ENCODE measurements around the gene PTCHD1.
A peak's percentile ranks its signal among the peaks of the same experiment; 100 is the strongest.

PTCHD1 gene

DNA sequence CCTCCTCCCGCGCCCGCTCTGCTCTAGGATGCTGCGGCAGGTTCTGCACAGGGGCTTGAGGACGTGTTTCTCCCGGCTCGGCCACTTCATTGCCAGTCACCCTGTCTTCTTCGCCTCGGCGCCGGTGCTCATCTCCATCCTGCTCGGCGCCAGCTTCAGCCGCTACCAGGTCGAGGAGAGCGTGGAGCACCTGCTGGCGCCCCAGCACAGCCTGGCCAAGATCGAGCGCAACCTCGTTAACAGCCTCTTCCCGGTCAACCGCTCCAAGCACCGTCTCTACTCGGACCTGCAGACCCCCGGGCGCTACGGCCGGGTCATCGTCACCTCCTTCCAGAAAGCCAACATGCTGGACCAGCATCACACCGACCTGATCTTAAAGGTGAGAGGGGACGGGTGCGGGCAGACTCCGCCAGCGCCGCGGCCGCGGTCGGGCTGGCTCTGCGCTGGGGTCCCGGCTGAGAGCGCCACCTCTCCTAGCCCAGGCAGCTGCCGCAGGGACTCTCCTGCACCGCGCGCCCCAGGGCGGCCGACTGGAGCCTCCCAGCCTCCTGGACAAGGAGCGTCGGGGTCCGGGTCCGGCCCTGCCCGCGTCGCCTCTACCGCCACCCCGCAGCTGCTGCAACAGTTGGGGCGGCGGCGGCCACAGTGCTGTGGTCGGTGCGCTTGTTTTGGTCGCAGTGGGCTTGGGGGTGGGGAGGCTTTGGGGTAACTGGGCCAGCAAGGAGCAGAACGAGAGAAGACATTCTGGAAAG, at the start of gene PTCHD1:
Gene PTCHD1, plus strand, starts transcription at position 2 of the 752 bp plus-strand sequence. Its CDS starts 27 bp downstream, at position 29.
- DNase-seq, result no peak

DNA sequence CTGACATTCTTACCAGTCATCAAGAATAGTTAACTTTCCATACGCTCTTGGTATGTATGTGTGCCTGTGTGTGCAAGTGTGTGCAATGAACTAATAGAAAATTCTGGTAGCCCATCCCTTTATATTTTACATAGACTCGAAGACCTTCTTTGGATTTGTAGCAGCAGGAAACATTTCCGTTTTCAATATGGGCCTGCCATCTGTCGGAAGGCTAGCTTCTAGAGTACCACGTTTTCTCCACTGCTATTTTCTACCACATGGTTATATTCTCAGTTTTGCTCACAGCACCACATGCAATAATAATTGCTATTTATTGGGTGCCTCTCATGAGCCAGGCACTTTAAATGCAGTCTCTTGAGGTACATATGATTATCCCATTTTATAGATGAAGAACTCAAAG, 47.9 kb upstream of the PTCHD1 start:
- DNase-seq, result no peak

DNA sequence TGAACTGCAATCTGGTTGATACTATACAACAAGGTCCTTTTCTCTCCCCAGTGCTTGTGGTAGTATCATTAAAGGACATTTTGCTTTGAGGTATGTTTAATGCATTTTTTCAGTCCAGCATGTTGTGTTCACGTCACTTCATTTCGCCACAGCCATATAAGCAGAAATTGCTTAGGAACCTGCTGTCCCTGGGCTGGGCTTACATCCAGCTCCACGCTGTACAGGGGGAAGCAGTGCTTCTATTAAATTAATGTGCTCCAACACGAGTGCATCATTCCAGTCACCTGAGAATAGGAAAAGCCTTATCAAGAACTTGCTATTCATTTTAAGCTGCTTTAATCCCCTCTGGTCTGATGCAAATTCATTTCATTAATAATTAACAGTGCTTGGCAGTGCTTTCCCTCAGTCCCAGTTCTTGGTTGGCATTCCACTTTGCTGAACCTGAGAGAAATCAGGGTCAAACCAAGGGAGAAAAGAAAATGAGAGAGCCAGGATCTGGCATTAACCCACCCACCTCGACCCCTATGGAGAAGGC, 47.4 kb upstream of the PTCHD1 start:
- no peak for DNase-seq

DNA sequence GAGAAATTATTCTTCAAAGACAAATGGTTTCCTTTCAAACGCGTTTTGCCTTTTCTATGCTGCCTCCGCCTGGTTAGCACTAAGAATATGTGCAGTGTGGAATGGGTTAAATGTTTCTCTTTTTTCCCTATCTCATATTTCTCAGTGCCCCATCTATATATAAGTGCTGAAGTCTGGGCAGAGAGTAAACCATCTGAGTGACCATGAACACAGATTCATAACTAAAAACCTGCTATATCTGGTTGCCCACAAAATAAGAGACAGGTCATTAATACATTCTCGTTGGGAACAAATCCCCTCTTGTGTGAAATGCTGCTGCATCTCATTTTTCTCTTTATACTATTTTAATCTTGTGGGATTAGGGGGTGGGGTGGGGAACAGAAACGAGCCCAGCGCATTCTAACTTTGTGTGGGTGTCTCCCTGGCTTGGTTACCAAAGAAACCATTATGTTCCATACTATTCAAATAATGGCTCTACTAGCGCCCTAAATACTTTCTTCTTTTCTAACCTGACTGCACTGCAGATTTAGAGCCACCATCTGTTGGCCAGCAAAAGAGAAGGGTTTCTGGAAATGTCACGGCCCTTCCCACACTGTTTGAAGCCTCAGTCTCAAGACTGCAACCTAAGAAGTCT, 42.2 kb upstream of the PTCHD1 start:
- DNase-seq, result no peak

DNA sequence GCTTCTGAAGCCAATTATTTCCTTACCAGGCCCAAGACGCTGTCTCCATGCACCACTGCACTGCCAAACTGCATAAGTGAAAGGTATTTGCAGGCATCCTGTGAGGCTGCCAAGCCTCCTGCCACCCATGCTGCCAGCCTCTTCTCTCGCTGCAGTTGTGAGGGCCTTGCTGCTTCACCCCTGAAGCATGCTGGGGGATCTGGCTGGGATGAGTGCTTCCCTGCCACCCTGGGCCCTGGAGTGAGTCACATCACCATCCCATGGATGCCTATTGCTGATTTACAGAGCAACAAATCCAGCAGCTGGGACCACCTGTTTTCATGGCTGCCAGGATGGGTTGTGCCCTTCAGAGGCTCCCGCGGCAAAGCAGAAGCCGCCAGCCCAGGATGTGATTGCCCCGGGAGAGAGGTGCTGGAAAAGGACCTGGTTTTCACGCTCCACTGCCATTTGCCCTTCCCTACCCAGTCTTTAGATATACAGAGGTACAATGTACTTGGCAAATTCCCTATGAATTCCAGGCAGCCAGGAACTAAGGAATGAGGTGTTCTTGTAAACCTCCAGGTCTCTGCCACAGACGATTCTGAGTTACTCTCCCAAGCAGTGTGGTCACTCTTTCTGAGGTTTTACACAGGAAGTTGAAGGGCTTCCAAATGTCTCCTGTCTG, 41.5 kb upstream of the PTCHD1 start:
- no peak for DNase-seq

DNA sequence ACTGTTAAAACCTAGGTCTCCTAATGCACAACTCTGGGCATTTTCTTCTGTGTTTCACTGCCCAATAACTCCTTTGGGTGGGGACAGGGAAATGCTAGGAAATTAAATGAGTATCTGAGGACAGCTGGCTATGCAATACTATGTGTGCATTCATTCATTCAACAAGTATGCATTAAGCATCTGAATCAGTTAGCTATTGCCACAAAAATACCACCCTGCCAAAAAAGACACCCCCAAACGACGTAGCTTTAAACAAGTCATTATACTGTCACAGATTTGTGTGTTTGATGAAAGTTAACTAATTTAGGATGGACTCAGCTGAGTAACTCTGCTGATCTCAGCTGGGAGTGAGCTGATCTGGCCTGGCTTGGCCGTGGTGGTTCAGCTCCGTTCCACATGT, 29.8 kb upstream of the PTCHD1 start:
- no peak for DNase-seq

DNA sequence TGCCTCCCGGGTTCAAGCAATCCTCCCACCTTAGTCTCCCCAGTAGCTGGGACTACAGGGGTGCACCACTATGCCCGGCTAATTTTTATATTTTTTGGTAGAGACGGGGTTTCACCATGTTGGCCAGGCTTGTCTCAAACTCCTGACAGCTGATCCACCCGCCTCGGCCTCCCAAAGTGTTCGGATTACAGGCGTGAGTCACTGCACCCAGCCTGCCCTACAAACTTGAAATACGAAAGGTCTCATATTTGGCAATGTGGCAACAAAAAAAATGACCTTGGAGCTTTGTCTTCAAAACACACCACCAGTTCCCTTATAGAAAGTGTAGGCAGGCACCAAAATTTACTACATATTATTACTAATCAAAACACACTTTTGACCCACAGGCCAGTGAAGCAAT, 22.9 kb upstream of the PTCHD1 start:
- no peak for DNase-seq

DNA sequence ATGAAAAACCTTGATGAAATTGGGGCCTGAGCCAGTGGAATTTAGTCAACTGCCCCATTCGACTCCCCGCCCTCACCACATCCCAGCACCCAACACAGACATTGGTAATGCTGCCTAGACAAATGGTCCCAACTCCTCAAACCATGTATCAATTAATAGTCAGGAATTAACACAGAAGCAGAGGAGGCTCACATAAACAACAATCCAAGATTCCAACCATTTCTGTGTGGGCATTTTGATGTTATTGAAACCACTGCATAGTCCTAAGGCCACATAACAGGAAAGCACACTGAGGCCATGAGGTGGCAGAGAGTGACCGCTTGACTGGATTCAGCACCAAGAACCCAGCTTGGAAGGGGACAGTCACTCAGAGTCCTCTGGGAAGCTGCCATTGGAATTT, 22.5 kb upstream of the PTCHD1 start:
- DNase-seq, result no peak

DNA sequence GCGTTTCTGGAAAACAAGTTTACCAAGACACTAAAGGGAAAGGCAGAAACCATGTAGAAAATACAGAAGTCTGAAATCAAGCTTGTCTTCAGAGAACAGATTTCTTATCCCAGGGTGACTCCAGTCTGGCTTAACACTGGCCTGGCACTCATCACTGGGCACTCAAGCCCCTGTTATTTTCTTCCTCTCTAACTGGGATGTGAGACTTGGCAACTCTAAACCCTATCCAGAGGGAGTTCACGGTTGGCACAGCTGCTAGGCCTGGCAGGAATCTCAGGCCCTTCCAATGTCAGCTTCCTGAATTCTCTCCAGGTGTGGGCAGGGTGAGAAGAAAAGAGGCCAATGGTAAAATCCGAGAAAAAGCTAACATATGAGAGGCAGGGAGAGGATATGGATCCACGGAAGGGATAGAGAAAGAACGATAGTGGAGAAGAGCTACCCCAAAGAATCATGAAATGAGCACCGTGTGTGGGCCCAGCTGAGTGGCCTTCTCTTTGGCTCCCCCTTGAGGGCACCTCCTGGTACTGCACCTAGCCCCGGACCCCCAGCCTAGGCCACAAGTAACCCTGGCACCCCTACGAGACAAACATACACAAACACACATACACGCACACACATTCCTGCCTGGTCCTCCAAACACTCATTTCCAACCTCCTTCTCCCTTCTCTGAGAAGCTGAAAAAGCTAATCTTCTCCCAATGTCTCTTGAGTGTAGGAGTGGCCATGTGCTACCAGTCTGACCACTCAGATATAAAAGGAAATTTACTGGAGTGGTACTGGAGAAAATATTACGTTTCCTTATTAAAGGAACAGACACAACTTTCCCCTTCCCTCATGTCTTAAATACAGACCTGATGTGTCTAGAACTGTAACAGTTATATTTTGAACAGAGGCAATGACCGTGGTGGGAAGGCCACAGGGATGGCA, 16.6 kb upstream of the PTCHD1 start:
- peak; percentile 31 for DNase-seq

DNA sequence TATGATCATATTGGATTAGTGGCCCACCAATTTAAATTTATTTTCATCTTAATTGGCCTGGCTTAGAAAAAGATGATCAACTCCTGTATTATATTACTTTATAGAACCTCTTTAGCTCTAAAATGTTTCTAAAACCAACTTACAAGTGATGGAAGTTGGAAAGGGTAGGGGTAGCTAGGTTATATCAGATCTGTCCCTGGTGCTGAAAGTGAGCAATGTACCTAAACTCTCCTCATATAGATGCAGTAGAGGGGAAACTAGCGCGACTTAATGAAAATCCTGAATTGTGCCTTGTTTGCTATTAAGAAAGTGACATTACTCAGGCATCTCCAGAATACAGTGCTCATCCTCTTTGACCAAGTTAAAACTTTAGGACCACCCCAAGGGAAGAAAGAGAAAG, 7.5 kb upstream of the PTCHD1 start:
- no peak for DNase-seq

DNA sequence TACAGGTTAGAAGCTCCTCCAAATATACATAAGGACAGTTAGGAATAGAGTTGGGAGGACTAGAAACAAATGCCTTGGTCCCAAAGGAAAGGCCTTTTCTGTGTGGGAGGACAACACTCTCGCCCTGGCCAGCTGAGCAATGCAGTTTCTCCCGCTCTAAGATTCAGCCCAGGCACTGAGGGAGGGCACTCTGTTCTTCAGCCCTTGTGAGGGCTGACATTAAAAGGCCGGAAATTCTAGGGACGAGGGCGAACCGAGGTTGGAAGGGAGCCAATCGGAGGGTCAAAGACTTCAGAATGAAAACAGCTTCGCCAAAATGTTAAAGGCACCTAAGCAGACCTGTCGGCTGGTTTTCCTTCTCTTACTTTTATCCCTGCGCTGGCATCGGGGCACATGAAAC, 2.9 kb upstream of the PTCHD1 start:
- DNase-seq, result no peak

DNA sequence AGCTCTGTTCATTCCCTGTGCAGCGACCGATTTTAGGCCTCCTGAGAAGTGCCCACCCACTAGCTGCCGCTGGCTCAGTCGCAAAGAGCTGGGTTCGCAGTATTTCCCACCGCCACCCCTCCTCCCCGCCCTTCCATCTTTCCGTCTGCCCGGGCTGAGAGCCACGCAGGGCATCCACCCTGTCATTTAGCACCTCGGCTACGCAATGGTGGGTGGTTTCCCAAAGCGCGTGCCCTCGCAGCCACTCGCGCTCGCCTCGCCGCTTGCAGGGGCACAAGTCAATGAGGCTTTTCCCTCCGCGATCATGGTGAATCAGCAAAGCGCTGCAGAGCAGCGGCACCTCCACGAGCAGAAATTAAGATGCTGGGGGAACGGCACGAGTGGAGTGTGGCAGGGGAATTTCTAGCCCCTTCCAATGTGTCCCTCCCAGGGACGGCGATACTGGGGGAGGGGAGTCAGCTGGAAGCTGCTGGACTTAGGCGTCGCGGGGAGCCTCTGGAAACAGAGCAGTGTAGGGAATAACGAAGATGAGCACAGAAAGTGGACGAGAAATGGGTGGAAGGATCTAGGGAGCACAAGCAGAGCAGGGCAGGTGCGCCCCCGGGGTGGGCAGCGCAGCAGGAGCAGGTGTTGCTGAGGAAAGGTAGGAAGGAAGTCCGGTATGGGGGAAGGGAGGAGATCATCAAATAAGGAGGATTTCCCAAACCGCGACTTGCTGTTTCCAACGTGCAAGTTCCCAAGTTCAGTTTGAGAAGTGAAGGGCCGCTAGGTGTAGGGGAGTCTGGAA, 2.4 kb upstream of the PTCHD1 start:
- no peak for DNase-seq

DNA sequence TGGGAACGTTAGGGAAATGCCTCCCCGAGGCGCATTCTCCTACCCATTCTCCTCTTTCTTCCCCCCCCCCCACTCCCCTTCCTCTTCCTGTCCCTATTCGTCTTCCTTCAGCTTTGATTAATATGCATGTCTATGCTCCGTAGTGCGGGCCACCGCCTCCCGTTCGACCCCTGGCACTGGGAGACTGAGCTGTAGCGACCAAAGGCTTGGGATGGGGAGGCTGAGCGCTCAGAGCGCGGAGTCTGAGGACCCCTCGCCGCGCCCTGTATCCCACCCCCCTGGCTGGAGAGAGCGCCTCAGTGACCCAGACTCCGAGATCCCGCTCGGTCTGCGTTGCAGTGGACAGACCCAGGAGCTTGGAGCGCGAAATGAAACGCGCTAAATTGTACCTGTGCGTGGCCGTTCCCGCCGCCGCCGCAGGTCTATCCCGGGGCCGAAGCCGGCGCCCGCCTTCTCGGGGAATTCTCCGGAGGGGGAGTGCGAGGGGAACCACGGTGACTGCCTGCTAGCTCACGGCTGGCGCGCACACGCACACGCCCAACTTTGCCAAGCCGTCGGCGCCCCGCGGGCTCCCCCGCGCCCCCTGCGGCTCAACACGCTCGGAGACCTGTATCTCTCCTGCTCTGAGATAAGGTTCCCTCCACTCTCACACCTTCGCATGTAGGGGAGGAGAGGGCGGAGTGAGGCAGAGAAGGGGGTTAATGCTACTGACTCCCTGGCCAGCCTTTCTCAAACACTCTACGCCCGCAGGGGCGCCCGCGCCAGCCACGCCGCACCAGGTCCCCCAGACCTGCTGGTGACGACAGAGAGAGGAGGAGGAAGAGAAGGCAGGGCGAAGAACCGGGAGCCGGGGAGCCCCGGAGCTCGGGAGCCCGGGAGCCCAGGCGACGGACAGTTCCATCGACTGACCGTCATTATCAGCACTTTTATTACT, 1.5 kb upstream of the PTCHD1 start:
- DNase-seq, result no peak

DNA sequence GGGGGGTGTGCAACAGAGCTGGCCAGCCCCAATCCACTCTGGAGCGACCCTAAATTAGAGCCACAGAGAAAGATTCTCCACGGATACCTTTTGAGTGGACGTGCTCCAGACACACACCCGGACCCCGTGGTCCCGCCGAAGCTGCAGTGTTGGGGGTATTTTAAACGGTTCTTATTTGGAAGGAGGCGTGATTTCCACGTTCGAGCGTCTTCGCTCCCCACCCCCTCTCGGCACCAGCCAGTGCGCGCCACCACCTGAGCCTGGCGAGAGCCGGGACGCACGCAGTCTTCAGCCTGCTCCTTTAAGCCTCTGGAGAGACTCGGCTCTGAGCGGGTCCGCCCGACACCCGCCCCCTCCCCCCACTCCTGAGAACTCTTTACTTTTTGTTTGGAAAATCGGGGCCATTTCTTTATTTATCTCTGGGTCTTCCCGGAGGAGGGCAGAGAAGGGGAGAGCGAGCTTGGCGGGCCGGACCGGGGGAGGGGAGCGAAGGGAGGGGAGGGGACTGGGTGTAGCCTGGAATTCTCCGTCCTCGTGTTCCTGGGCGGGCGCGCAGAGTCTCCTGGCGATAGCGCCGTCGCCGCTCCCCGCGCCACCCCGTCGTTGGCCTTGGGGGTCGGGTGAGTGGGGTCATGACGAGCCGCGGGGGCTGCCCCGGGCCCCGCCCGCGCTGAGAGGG, 668 bp upstream of the PTCHD1 start:
- DNase-seq, result no peak

DNA sequence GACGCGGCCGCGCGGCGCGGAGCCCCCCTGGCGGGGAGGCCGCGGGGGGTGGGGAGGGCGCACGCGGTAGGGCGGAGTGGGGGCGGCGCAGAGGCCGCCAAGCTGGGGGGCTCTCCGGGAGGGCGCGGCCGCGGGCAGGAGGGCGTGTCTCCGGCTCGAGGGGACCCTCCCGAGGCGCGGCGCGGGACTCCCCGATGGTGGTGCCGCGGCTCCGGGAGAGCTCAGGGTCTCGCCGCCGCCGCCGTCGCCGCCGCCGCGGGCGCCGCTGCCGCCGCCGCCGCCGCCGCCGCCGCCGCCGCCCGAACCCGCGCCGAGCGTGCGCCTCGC, 165 bp upstream of the PTCHD1 start:
- no peak for DNase-seq

DNA sequence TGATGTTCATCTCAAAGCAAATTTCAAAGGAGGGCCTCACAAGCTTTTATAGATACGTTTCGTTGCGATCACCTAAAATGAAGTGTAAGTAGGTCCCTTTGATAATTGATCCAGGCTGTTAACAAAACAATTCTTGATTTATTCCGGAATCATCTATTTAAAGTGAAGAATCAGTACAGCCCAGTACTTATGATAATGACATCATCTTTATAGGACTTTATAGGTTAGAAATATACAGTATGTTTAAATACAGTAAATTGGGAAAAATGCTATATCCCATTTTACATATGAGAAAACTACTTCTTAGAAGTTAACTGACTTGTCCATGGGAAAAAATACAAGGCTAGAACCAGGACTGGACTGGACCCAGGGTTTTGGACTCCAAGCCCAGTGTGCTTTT, 3.7 kb downstream of the PTCHD1 start:
- no peak for DNase-seq

DNA sequence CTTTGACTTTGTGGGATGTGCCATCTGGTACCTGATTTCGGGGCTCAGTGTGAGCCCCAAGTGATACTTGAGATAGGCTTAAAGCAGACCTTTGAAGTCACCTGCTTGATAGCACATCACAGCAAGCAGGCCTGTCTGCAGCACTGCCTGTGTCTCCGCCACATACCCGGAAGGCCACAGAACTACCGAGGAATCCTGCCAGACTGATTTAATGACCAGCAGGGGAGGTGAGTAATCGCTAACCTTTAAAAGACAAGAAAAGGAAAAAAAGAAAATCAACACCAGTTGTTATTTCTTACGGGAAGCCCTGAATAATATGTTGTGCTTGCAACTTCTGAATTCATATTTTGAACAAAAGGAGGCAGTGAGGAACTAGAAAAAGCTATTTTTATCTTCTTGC, 6.8 kb downstream of the PTCHD1 start:
- no peak for DNase-seq

DNA sequence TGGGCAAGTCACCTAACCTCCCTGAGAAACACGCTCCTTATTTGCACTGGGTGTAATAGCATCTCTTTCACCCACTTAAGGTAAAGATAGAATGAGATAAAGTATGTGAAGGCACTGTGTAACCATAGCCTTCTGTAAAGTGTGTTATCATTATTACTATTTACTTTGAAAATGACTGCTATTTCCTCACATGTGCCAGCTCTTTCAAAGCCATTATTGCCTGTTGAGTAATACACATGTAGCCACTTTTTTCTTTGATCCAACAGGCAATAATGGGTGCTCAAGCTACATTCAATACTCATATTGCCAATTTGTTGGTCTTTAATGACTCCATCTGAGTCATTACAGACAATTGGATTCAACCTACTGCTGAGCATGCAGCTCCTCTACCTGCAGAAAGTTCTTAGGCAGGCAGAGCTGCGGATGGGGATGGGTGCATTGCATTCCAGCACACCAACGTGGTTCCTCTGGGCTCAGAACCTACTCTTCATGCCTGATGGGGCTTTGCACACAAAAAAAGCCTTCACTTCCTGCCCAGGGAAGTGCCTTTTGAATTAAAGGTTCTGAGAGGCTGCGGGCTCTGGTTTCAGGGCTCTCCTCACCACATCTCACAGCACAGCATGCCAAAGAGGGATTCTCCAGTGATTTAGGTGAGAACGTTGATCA, 9.7 kb downstream of the PTCHD1 start:
- DNase-seq, result no peak

DNA sequence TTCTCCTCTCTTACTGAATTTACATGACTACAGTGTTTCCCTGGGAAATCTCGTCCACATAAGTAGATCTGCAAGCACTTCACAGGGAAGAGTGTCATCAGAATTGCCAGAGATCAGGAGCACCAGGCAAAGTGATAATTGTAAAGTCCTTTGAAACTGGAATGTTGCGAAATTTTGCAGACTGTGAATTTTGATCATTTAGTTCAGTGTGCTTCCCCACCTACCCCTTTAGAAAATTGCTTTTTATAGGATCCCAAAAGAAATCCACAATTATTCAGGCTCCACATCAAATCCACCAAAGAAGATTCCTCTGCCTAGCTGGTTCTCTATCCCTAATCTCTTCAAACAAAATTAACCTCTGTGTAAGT, 10.2 kb downstream of the PTCHD1 start:
- no peak for DNase-seq

DNA sequence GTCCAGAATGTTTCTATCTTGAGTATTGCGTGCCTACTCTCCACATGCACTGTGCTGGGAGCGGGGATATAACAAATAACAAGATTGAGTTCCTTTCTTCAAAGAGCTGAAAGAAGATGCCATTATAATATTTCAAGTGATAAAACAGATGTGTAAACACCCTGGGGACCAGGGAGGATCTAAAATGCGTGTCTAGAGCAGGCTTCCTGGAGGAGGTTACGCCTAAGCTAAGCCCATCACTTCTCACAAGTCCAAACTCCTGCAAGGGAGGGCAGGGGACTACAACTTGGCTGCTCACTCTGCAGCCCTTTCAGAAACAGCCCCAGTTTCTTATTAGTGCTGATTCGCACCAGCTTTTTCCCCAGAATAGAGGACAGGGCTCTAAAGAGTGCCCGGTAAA, 21.5 kb downstream of the PTCHD1 start:
- DNase-seq, result no peak
